Chondrocyte (in vitro differentiated cells): ENCODE measurements around the gene WAPL. TPM values are rescaled to one million over a fixed set of nuclear protein-coding genes. Genes with fewer than 3 reads are reported as not detected.
A peak's percentile ranks its signal among the peaks of the same experiment; 100 is the strongest.

Source experiments
- DNase-seq: peaks from one replicate; pipeline ENCODE4 v3.0.0; 2021; ENCODE audit warnings: mixed read lengths, low spot score
- H3K27ac Mint-ChIP-seq: one replicate; pipeline ENCODE4 v1.8.0; 2021; ENCODE audit warnings: mild to moderate bottlenecking, moderate library complexity, mixed read lengths; ENCODE audit not compliant: unreplicated experiment
- H3K27me3 Mint-ChIP-seq: 2 replicates; pipeline ENCODE4 v1.8.0; 2021; ENCODE audit warnings: low read depth, mixed read lengths
- H3K36me3 Mint-ChIP-seq: 2 replicates; pipeline ENCODE4 v1.8.0; 2021; ENCODE audit warnings: low read depth, mixed read lengths
- H3K4me1 Mint-ChIP-seq: 2 replicates; pipeline ENCODE4 v1.8.0; 2021; ENCODE audit warnings: low read depth, mild to moderate bottlenecking, mixed read lengths
- H3K4me3 Mint-ChIP-seq: one replicate; pipeline ENCODE4 v1.8.0; 2021; ENCODE audit warnings: mild to moderate bottlenecking, moderate library complexity, mixed read lengths; ENCODE audit not compliant: unreplicated experiment
- H3K9me3 Mint-ChIP-seq: 2 replicates; pipeline ENCODE4 v1.8.0; 2021; ENCODE audit warnings: low read depth, mixed read lengths
- CTCF ChIP-seq: fragments of 200-600 bp; sonication (generic); IDR thresholded peaks from 2 replicates; pipeline ENCODE4 v1.5.0; 2021; ENCODE audit warnings: antibody characterized with exemption, mild to moderate bottlenecking, moderate library complexity
- total RNA-seq: library from RNA; stranded (reverse); gene quantifications from 3 replicates; pipeline ENCODE4 v1.2.1, GENCODE V29; 2021

WAPL gene
- total RNA-seq, 1 donor from 2014 or later: 29.1 TPM

GRCh38 chr10:86419101-86419500 lies 102.5 kb downstream of the WAPL start:
- H3K9me3 Mint-ChIP-seq: no peaks in the 10 kb centered on the region
- no peak overlapping the region for H3K4me3 Mint-ChIP-seq
- H3K4me1 Mint-ChIP-seq: peaks cover 13% of the 10 kb centered on the region
- H3K27me3 Mint-ChIP-seq: peaks cover 2% of the 10 kb centered on the region
- no peak for DNase-seq
- no peaks in the 10 kb centered on the region for H3K36me3 Mint-ChIP-seq
- TF ChIP-seq CTCF: no peak
- no peak overlapping the region for H3K27ac Mint-ChIP-seq

GRCh38 chr10:86415583-86415982 lies 106.0 kb downstream of the WAPL start:
- peaks cover 6% of the 10 kb centered on the region for H3K9me3 Mint-ChIP-seq
- no peaks in the 10 kb centered on the region for H3K27me3 Mint-ChIP-seq
- peak overlapping the region; percentile 7 for H3K27ac Mint-ChIP-seq
- no peak for TF ChIP-seq CTCF
- no peak for DNase-seq
- peaks cover 2% of the 10 kb centered on the region for H3K36me3 Mint-ChIP-seq
- peaks cover 43% of the 10 kb centered on the region for H3K4me1 Mint-ChIP-seq
- no peak overlapping the region for H3K4me3 Mint-ChIP-seq

GRCh38 chr10:86415116-86415515 lies 106.5 kb downstream of the WAPL start:
- H3K27me3 Mint-ChIP-seq: no peaks in the 10 kb centered on the region
- peak overlapping the region; percentile 7 for H3K27ac Mint-ChIP-seq
- H3K9me3 Mint-ChIP-seq: peaks cover 7% of the 10 kb centered on the region
- peaks cover 46% of the 10 kb centered on the region for H3K4me1 Mint-ChIP-seq
- peaks cover 2% of the 10 kb centered on the region for H3K36me3 Mint-ChIP-seq
- no peak for DNase-seq
- no peak overlapping the region for H3K4me3 Mint-ChIP-seq
- no peak for TF ChIP-seq CTCF

- Mint-ChIP-seq H3K4me1 (peaks cover 48% of the 10 kb centered on the region), H3K27ac (no peak overlapping the region), H3K27me3 (no peaks in the 10 kb centered on the region), H3K9me3 (peaks cover 7% of the 10 kb centered on the region), H3K4me3 (no peak overlapping the region), H3K36me3 (peaks cover 2% of the 10 kb centered on the region)
- no peak for TF ChIP-seq CTCF
- no peak for DNase-seq
Observed at GRCh38 chr10:86413046-86413728, 108.4 kb downstream of the WAPL start.

GRCh38 chr10:86411852-86412560 lies 109.6 kb downstream of the WAPL start:
- TF ChIP-seq CTCF: no peak
- H3K27ac Mint-ChIP-seq: peak overlapping the region; percentile 88
- no peak for DNase-seq
- no peak overlapping the region for H3K4me3 Mint-ChIP-seq
- H3K36me3 Mint-ChIP-seq: peaks cover 2% of the 10 kb centered on the region
- no peaks in the 10 kb centered on the region for H3K27me3 Mint-ChIP-seq
- peaks cover 48% of the 10 kb centered on the region for H3K4me1 Mint-ChIP-seq
- peaks cover 7% of the 10 kb centered on the region for H3K9me3 Mint-ChIP-seq
